GM12801 (cell line): Measurements from ENCODE around the gene APBB2.

Source experiments
- CTCF ChIP-seq: IDR thresholded peaks from one replicate; pipeline ENCODE4 v1.5.1; 2011; ENCODE audit warnings: control low read depth; ENCODE audit not compliant: insufficient read length; ENCODE audit errors: extremely low read depth

Gene APBB2

GRCh38 chr4:40878548-40879055, 335.7 kb downstream of the APBB2 start:
- no peak for TF ChIP-seq CTCF

- TF ChIP-seq CTCF, result no peak
These were observed 337.3 kb downstream of the APBB2 start for GRCh38 chr4:40877081-40877480.

- no peak for TF ChIP-seq CTCF
These were observed 338.7 kb downstream of the APBB2 start for GRCh38 chr4:40875507-40876150.

GRCh38 chr4:40874901-40875300, 339.4 kb downstream of the APBB2 start:
- no peak for TF ChIP-seq CTCF

- no peak for TF ChIP-seq CTCF
These were observed 340.0 kb downstream of the APBB2 start for GRCh38 chr4:40874331-40874730.

- TF ChIP-seq CTCF, result no peak
These were observed 342.6 kb downstream of the APBB2 start for GRCh38 chr4:40871695-40872250.

GRCh38 chr4:40870150-40870549, 344.2 kb downstream of the APBB2 start:
- no peak for TF ChIP-seq CTCF
